Neutrophil (primary cell): Measurements from ENCODE around the gene YPEL2.
"Not testable (repeated sequence)": the region's sequence is repeated elsewhere in the genome, so short reads cannot be mapped to it uniquely, and the experiment has no call there.

Experiments used
- H3K27ac ChIP-seq: fragments of 200-600 bp; sonication (generic); 2 replicates; pipeline ENCODE4 v1.5.1; 2016; ENCODE audit warnings: mild to moderate bottlenecking, moderate library complexity
- H3K27me3 ChIP-seq: fragments of 200-600 bp; sonication (generic); 2 replicates; pipeline ENCODE4 v1.6.0; 2016; ENCODE audit warnings: mild to moderate bottlenecking
- H3K36me3 ChIP-seq: fragments of 200-600 bp; sonication (generic); 2 replicates; pipeline ENCODE4 v1.5.1; 2017
- H3K4me1 ChIP-seq, 2 experiments: fragments of 200-600 bp in 1 of 2; sonication (generic) in 1 of 2; 1 replicate in 1 of 2; 2 replicates in 1 of 2; pipeline versions ENCODE4 v1.5.1 to v1.6.1; 2013 to 2016; ENCODE audit warnings: low read depth in 1 of 2, low read length in 1 of 2, mild to moderate bottlenecking in 1 of 2, moderate library complexity in 1 of 2; ENCODE audit not compliant: control insufficient read depth in 1 of 2, insufficient read depth in 1 of 2
- H3K4me3 ChIP-seq, 2 experiments: fragments of 200-600 bp in 1 of 2; sonication (generic) in 1 of 2; 1 replicate in 1 of 2; 2 replicates in 1 of 2; pipeline ENCODE4 v1.5.1; 2013 to 2016; ENCODE audit warnings: low read depth in 1 of 2, low read length in 1 of 2, mild to moderate bottlenecking in 1 of 2, moderate library complexity in 1 of 2
- H3K9me3 ChIP-seq: fragments of 200-600 bp; sonication (generic); 2 replicates; pipeline ENCODE4 v1.5.1; 2016
- TF ChIP-seq, protein P1 (sequence below): fragments of 200-600 bp; sonication (generic); IDR thresholded peaks from 2 replicates; pipeline ENCODE4 v1.5.1; 2016; ENCODE audit warnings: antibody characterized with exemption

The YPEL2 gene, protein sequence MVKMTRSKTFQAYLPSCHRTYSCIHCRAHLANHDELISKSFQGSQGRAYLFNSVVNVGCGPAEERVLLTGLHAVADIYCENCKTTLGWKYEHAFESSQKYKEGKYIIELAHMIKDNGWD

GRCh38 chr17:59331129-59331928 lies at the start of gene YPEL2:
YPEL2 (plus strand) TSS chr17:59331655; CDS start chr17:59353410, 21,755 bp downstream.
- Histone ChIP-seq H3K36me3 (no peaks in the 10 kb centered on the region), H3K9me3 (no peaks in the 10 kb centered on the region), H3K27me3 (no peaks in the 10 kb centered on the region), H3K27ac (peak within 1 kb of the TSS; percentile 84), H3K4me1 (peaks cover 35 to 36% of the 10 kb centered on the region in 2 experiments), H3K4me3 (peak within 1 kb of the TSS; percentile 84 to 85)
- TF ChIP-seq, protein P1, sequence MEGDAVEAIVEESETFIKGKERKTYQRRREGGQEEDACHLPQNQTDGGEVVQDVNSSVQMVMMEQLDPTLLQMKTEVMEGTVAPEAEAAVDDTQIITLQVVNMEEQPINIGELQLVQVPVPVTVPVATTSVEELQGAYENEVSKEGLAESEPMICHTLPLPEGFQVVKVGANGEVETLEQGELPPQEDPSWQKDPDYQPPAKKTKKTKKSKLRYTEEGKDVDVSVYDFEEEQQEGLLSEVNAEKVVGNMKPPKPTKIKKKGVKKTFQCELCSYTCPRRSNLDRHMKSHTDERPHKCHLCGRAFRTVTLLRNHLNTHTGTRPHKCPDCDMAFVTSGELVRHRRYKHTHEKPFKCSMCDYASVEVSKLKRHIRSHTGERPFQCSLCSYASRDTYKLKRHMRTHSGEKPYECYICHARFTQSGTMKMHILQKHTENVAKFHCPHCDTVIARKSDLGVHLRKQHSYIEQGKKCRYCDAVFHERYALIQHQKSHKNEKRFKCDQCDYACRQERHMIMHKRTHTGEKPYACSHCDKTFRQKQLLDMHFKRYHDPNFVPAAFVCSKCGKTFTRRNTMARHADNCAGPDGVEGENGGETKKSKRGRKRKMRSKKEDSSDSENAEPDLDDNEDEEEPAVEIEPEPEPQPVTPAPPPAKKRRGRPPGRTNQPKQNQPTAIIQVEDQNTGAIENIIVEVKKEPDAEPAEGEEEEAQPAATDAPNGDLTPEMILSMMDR: peak; percentile 25

GRCh38 chr17:59284317-59284716 lies 47.1 kb upstream of the YPEL2 start:
- Histone ChIP-seq H3K27ac (no peak overlapping the region), H3K36me3 (no peaks in the 10 kb centered on the region), H3K4me1 (no peaks in the 10 kb centered on the region), H3K4me3 (no peak overlapping the region), H3K9me3 (no peaks in the 10 kb centered on the region), H3K27me3 (no peaks in the 10 kb centered on the region)
- TF ChIP-seq, protein P1: no peak

DNA sequence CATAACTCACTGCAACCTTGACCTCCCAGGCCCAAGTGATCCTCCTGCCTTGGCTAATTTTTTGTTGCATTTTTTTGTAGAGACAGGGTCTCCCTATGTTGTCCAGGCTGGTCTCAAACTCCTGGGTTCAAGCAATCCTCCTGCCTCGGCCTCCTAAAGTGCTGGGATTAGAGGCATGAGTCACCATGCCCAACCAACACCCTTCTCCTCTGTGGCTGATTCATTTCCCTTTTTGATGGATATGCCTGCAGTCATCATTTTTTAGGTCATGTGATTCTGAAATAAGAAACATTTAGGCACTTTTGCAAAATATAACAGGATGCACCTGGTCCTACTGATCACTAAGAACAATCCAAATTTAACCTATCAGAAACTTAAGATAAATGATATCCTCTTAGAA lies 44.0 kb upstream of the YPEL2 start:
- TF ChIP-seq, protein P1: no peak
- H3K27me3 ChIP-seq: no peaks in the 10 kb centered on the region
- H3K36me3 ChIP-seq: no peaks in the 10 kb centered on the region
- no peak overlapping the region for H3K27ac ChIP-seq
- H3K4me3 ChIP-seq: no peak overlapping the region
- peaks cover 2 to 5% of the 10 kb centered on the region in 2 experiments for H3K4me1 ChIP-seq
- no peaks in the 10 kb centered on the region for H3K9me3 ChIP-seq

DNA sequence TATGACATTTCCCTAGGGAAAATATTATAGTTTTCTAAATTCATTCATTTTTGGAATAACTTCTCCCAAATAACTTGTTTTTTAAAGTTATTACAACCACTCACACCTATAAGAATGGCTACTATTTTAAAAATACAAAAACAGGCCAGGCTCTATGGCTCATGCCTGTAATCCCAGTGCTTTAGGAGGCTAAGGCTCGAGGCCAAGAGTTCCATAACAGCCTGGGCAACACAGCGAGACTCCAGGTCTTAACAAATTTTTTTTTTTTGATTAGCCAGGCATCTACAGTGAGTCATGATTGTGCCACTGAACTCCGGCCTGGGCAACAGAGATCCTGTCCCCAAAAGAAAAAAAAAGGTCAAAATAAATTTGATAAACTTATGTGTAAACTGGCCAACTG lies 43.6 kb upstream of the YPEL2 start:
- Histone ChIP-seq H3K4me3 (no peak overlapping the region), H3K27ac (no peak overlapping the region), H3K9me3 (no peaks in the 10 kb centered on the region), H3K27me3 (no peaks in the 10 kb centered on the region), H3K4me1 (peaks cover 2 to 5% of the 10 kb centered on the region in 2 experiments), H3K36me3 (no peaks in the 10 kb centered on the region)
- TF ChIP-seq, protein P1: no peak

GRCh38 chr17:59289981-59290301 lies 41.5 kb upstream of the YPEL2 start:
- no peaks in the 10 kb centered on the region for H3K27me3 ChIP-seq
- H3K4me3 ChIP-seq: no peak overlapping the region
- H3K27ac ChIP-seq: no peak overlapping the region
- peaks cover 2 to 5% of the 10 kb centered on the region in 2 experiments for H3K4me1 ChIP-seq
- TF ChIP-seq, protein P1: no peak
- no peaks in the 10 kb centered on the region for H3K9me3 ChIP-seq
- H3K36me3 ChIP-seq: no peaks in the 10 kb centered on the region

GRCh38 chr17:59290302-59290998 lies 41.0 kb upstream of the YPEL2 start:
- not testable (repeated sequence) for H3K36me3 ChIP-seq, H3K4me1 ChIP-seq, H3K27me3 ChIP-seq, H3K27ac ChIP-seq, H3K4me3 ChIP-seq, H3K9me3 ChIP-seq
